Measurements from ENCODE around the gene AGO3.
"Not testable (repeated sequence)": the region's sequence is repeated elsewhere in the genome, so short reads cannot be mapped to it uniquely, and the experiment has no call there.

Gene AGO3

GRCh38 chr1:35927472-35927871 lies 3.4 kb upstream of the AGO3 start:
- no peak for DNase-seq

- peak; percentile 63 for DNase-seq
Measured at GRCh38 chr1:35929730-35930592, 944 bp upstream of the AGO3 start.

GRCh38 chr1:35931446-35932157 lies 697 bp downstream of the AGO3 start:
- peak; percentile 26 for DNase-seq

GRCh38 chr1:35932158-35932636 lies 1.3 kb downstream of the AGO3 start:
- no peak for DNase-seq

- no peak for DNase-seq
Measured at GRCh38 chr1:35932941-35933340, 2.0 kb downstream of the AGO3 start.

- no peak for DNase-seq
Measured at GRCh38 chr1:35935442-35936388, 4.8 kb downstream of the AGO3 start.

- no peak for DNase-seq
Measured at GRCh38 chr1:35936838-35937237, 5.9 kb downstream of the AGO3 start.

- DNase-seq, result no peak
Measured at GRCh38 chr1:35939484-35939883, 8.6 kb downstream of the AGO3 start.

GRCh38 chr1:35945327-35945726 lies 14.4 kb downstream of the AGO3 start:
- DNase-seq, result no peak

- DNase-seq, result no peak
Measured at GRCh38 chr1:35947547-35947946, 16.6 kb downstream of the AGO3 start.

- no peak for DNase-seq
Measured at GRCh38 chr1:35958558-35958957, 27.7 kb downstream of the AGO3 start.

GRCh38 chr1:35959304-35959703 lies 28.4 kb downstream of the AGO3 start:
- DNase-seq, result no peak

GRCh38 chr1:35962952-35963351 lies 32.0 kb downstream of the AGO3 start:
- no peak for DNase-seq

- not testable (repeated sequence) for DNase-seq
Measured at GRCh38 chr1:35964277-35964676, 33.4 kb downstream of the AGO3 start.

GRCh38 chr1:35968396-35968795 lies 37.5 kb downstream of the AGO3 start:
- no peak for DNase-seq

- DNase-seq, result no peak
Measured at GRCh38 chr1:35971601-35972000, 40.7 kb downstream of the AGO3 start.

- DNase-seq, result not testable (repeated sequence)
Measured at GRCh38 chr1:35972631-35973030, 41.7 kb downstream of the AGO3 start.

GRCh38 chr1:35980090-35980489 lies 49.2 kb downstream of the AGO3 start:
- no peak for DNase-seq

GRCh38 chr1:35988237-35988636 lies 57.3 kb downstream of the AGO3 start:
- DNase-seq, result no peak

- no peak for DNase-seq
Measured at GRCh38 chr1:36006941-36007500, 76.1 kb downstream of the AGO3 start.

GRCh38 chr1:36007741-36008140 lies 76.8 kb downstream of the AGO3 start:
- DNase-seq, result no peak

- DNase-seq, result no peak
Measured at GRCh38 chr1:36008546-36009197, 77.8 kb downstream of the AGO3 start.
